Thyroid gland (tissue), 4 donors: ENCODE measurements around the gene UQCRHL.

Source experiments
- POLR2A ChIP-seq, 2 donors: fragments of 450-650 bp; IDR thresholded peaks; one replicate each; pipeline ENCODE4 v1.6.1; 2017; ENCODE audit warnings: antibody characterized with exemption in 2 of 2, mild to moderate bottlenecking in 2 of 2, moderate library complexity in 1 of 2
- TF ChIP-seq, protein P1 (sequence below), 6 experiments: fragments of 200-600 bp in 3 of 6; fragments of 450-650 bp in 3 of 6; sonication (generic) in 3 of 6; IDR thresholded peaks; one replicate each; pipeline ENCODE4 v1.5.1; 2016 to 2019; ENCODE audit warnings: antibody characterized with exemption in 6 of 6, mild to moderate bottlenecking in 2 of 6, inconsistent platforms in 1 of 6, moderate library complexity in 1 of 6

DNA sequence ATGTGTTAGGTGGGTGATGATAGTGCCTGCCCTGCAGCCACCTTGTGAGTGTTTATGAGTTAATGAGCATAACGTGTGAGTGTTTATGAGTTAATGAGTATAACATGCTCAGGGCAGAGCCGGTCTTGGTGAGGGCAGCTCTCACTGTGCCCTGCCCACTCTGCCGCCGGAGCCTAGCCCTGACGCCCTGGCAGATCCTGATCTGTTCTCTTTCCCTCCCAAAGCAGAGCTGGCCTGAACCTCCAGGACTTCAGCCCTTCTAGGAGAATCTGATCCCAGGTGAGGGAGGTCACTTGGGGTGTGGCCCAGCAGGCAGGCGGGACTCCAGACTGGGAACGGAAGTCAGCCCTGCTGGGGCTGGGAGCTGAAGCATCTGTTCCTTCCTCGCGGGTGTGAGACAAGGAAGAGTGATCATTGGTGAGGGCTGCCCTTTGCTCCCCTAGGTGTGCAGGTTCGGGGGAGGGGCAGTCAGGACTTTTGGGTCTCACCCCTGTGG is 43.1 kb downstream of the UQCRHL start:
- TF ChIP-seq, protein P1, sequence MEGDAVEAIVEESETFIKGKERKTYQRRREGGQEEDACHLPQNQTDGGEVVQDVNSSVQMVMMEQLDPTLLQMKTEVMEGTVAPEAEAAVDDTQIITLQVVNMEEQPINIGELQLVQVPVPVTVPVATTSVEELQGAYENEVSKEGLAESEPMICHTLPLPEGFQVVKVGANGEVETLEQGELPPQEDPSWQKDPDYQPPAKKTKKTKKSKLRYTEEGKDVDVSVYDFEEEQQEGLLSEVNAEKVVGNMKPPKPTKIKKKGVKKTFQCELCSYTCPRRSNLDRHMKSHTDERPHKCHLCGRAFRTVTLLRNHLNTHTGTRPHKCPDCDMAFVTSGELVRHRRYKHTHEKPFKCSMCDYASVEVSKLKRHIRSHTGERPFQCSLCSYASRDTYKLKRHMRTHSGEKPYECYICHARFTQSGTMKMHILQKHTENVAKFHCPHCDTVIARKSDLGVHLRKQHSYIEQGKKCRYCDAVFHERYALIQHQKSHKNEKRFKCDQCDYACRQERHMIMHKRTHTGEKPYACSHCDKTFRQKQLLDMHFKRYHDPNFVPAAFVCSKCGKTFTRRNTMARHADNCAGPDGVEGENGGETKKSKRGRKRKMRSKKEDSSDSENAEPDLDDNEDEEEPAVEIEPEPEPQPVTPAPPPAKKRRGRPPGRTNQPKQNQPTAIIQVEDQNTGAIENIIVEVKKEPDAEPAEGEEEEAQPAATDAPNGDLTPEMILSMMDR (IDR thresholded peaks at IDR 0.05), result no peak
- no peak for TF ChIP-seq POLR2A (IDR thresholded peaks at IDR 0.05)
